B cell (primary cell): ENCODE data around the gene ZBTB34. TPM values are rescaled to one million over a fixed set of nuclear protein-coding genes. Genes with fewer than 3 reads are reported as not detected.

Experiments
- ATAC-seq: fragments of 200-7000 bp; cut with Tn5 transposase; one replicate; pipeline ENCODE4 v1.10.0; 2021; ENCODE audit warnings: low read depth, mild to moderate bottlenecking, moderate number of reproducible peaks, moderate library complexity
- CTCF ChIA-PET: fragments of 350-600 bp; sonication (Branson Sonifier 250); formaldehyde crosslinking; loops from one replicate; lab custom pipeline; 2021; ENCODE audit warnings: antibody characterized with exemption, inconsistent platforms; lab: Charles Lee
- POLR2A ChIA-PET: fragments of 350-600 bp; sonication (Branson Sonifier 250); formaldehyde crosslinking; loops from one replicate; lab custom pipeline; 2021; ENCODE audit warnings: antibody characterized with exemption; lab: Charles Lee
- DNase-seq: peaks from one replicate; pipeline ENCODE4 v3.0.0; 2013
- H2AFZ ChIP-seq: 2 replicates; pipeline ENCODE4 v1.6.1; 2012; ENCODE audit warnings: mild to moderate bottlenecking, low read depth, low read length; ENCODE audit not compliant: insufficient read depth, poor library complexity, severe bottlenecking
- H3K27ac ChIP-seq, 2 donors: 1 replicate in 1 of 2; 2 replicates in 1 of 2; pipeline ENCODE4 v1.5.1; 2012 to 2013; ENCODE audit warnings: low read length in 2 of 2, mild to moderate bottlenecking in 2 of 2, moderate library complexity in 1 of 2
- H3K27me3 ChIP-seq, 4 experiments: fragments of 200-600 bp in 1 of 4; sonication (generic) in 1 of 4; replicated peaks in 1 of 4; 1 replicate in 2 of 4; 2 replicates in 2 of 4; pipeline versions ENCODE4 v1.6.1 to v1.7.0; 2013 to 2016; ENCODE audit warnings: low read length in 3 of 4, mild to moderate bottlenecking in 2 of 4, mixed read lengths in 1 of 4, moderate library complexity in 1 of 4; ENCODE audit not compliant: insufficient read depth in 4 of 4, control insufficient read depth in 3 of 4; ENCODE audit errors: control extremely low read depth in 1 of 4
- H3K36me3 ChIP-seq, 2 experiments: replicated peaks in 1 of 2; 1 replicate in 1 of 2; 2 replicates in 1 of 2; pipeline versions ENCODE4 v1.6.1 to v1.7.1; 2013; ENCODE audit warnings: low read length in 1 of 2; ENCODE audit not compliant: insufficient read depth in 2 of 2, control insufficient read depth in 1 of 2; ENCODE audit errors: control extremely low read depth in 1 of 2, extremely low read depth in 1 of 2
- H3K4me1 ChIP-seq, 2 donors: fragments of 200-600 bp in 1 of 2; sonication (generic) in 1 of 2; 1 replicate in 1 of 2; 2 replicates in 1 of 2; pipeline versions ENCODE4 v1.5.1 to v1.6.1; 2013 to 2017; ENCODE audit warnings: low read length in 2 of 2; ENCODE audit not compliant: control insufficient read depth in 2 of 2, insufficient read depth in 2 of 2
- H3K4me2 ChIP-seq: replicated peaks from 2 replicates; pipeline ENCODE3; 2012; ENCODE audit warnings: mild to moderate bottlenecking, low read depth, low read length; ENCODE audit not compliant: poor library complexity, severe bottlenecking
- H3K4me3 ChIP-seq, 5 experiments: fragments of 200-600 bp in 1 of 5; sonication (generic) in 1 of 5; 1 replicate in 3 of 5; 2 replicates in 2 of 5; pipeline versions ENCODE4 v1.5.1 to v1.7.0; 2011 to 2016; ENCODE audit warnings: low read length in 4 of 5, mild to moderate bottlenecking in 4 of 5, low read depth in 2 of 5, control low read depth in 1 of 5, moderate library complexity in 1 of 5; ENCODE audit not compliant: insufficient read depth in 1 of 5; ENCODE audit errors: control extremely low read depth in 1 of 5, extremely low read depth in 1 of 5
- H3K79me2 ChIP-seq: fragments of 200-600 bp; sonication (generic); one replicate; pipeline ENCODE4 v1.6.0; 2016; ENCODE audit warnings: low read length; ENCODE audit not compliant: control insufficient read depth, insufficient read depth
- H3K9ac ChIP-seq: fragments of 200-600 bp; sonication (generic); 2 replicates; pipeline ENCODE4 v1.6.1; 2017; ENCODE audit warnings: mild to moderate bottlenecking, low read length, moderate library complexity
- H3K9me3 ChIP-seq, 3 donors: one replicate each; pipeline versions ENCODE4 v1.6.1 to v1.7.1; 2013; ENCODE audit warnings: low read length in 2 of 3; ENCODE audit not compliant: control insufficient read depth in 2 of 3, insufficient read depth in 1 of 3; ENCODE audit errors: control extremely low read depth in 1 of 3
- H4K20me1 ChIP-seq: 2 replicates; pipeline ENCODE4 v1.6.0; 2012; ENCODE audit warnings: mild to moderate bottlenecking, low read length; ENCODE audit not compliant: insufficient read depth, control insufficient read depth, poor library complexity, severe bottlenecking
- H3K27ac Mint-ChIP-seq: one replicate; pipeline ENCODE4 v1.8.0; 2021; ENCODE audit warnings: mixed read lengths
- H3K27me3 Mint-ChIP-seq: one replicate; pipeline ENCODE4 v1.8.0; 2021; ENCODE audit warnings: mixed read lengths
- H3K4me1 Mint-ChIP-seq: one replicate; pipeline ENCODE4 v1.8.0; 2021; ENCODE audit warnings: mixed read lengths
- H3K4me3 Mint-ChIP-seq: one replicate; pipeline ENCODE4 v1.8.0; 2021; ENCODE audit warnings: mixed read lengths
- H3K9me3 Mint-ChIP-seq: one replicate; pipeline ENCODE4 v1.8.0; 2022; ENCODE audit warnings: mixed read lengths; ENCODE audit not compliant: insufficient read depth
- CTCF ChIP-seq: fragments of 200-600 bp; IDR thresholded peaks from one replicate; pipeline ENCODE4 v1.8.0; 2022; ENCODE audit warnings: antibody characterized with exemption, mild to moderate bottlenecking
- EZH2 ChIP-seq: IDR thresholded peaks from 2 replicates; pipeline ENCODE4 v1.6.1; 2012; ENCODE audit warnings: borderline replicate concordance, low read depth, mild to moderate bottlenecking, moderate library complexity, low read length; ENCODE audit not compliant: insufficient read depth, poor library complexity, severe bottlenecking
- WGBS: methylation state at CpG from one replicate; pipeline ENCODE4 v1.1.5; 2013; ENCODE audit warnings: missing lambda C conversion rate; ENCODE audit not compliant: insufficient coverage; 5-methylcytosine and 5-hydroxymethylcytosine counted together
- intact Hi-C: fragments of 100-400 bp; cut with micrococcal nuclease; formaldehyde crosslinking; loops from one replicate; pipeline ENCODE4 v1.10.0; 2022
- polyA plus RNA-seq: library from polyadenylated mRNA; depleted of rRNA; stranded (reverse); fragments of >200 nt; gene quantifications from 2 replicates; pipeline ENCODE4 v1.2.3, GENCODE V29; 2012
- total RNA-seq, 2 donors: library from RNA; stranded (reverse); fragments of 120-200 nt in 1 of 2; gene quantifications; 1 replicate in 1 of 2; 2 replicates in 1 of 2; pipeline versions ENCODE4 v1.2.3 to v1.2.4, GENCODE V29; 2013 to 2022

The ZBTB34 gene
- total and polyA plus RNA-seq, 2 donors (not counting 1 experiment from before 2014, with no cell fraction given) = 3.8 to 12.1 TPM

GRCh38 chr9:126830827-126831226, 29.6 kb upstream of the ZBTB34 start:
- no peaks in the 10 kb centered on the region for H3K9me3 Mint-ChIP-seq
- Histone ChIP-seq H3K4me1 (peaks cover 0 to 12% of the 10 kb centered on the region in 2 donors), H3K27me3 (no peaks in the 10 kb centered on the region), H3K9me3 (no peaks in the 10 kb centered on the region), H3K4me2 (no peak overlapping the region), H3K4me3 (no peak overlapping the region), H3K27ac (no peak overlapping the region), H2AFZ (no peak overlapping the region), H3K79me2 (peaks cover 43% of the 10 kb centered on the region), H3K9ac (no peak overlapping the region), H4K20me1 (peaks cover 26% of the 10 kb centered on the region), H3K36me3 (peaks cover 0 to 47% of the 10 kb centered on the region in 2 experiments)
- ChIA-PET POLR2A (no interaction called here), CTCF (no interaction called here)
- DNase-seq (no peak), ATAC-seq (no peak)
- no peak for TF ChIP-seq EZH2
- no peak for TF ChIP-seq CTCF
- peaks cover 25% of the 10 kb centered on the region for H3K4me1 Mint-ChIP-seq
- H3K27ac Mint-ChIP-seq = no peak overlapping the region
- no peak overlapping the region for H3K4me3 Mint-ChIP-seq
- H3K27me3 Mint-ChIP-seq = no peaks in the 10 kb centered on the region
- intact Hi-C loops = no loop called here
- 88% methylated on average over 3 of the region's 3 CpGs for WGBS

GRCh38 chr9:126832440-126832839, 28.0 kb upstream of the ZBTB34 start:
- Histone ChIP-seq H3K4me2 (no peak overlapping the region), H2AFZ (no peak overlapping the region), H4K20me1 (peaks cover 23% of the 10 kb centered on the region), H3K27ac (no peak overlapping the region), H3K36me3 (peaks cover 0 to 39% of the 10 kb centered on the region in 2 experiments), H3K79me2 (peaks cover 40% of the 10 kb centered on the region), H3K4me3 (no peak overlapping the region), H3K9ac (no peak overlapping the region), H3K9me3 (no peaks in the 10 kb centered on the region), H3K4me1 (peaks cover 0 to 12% of the 10 kb centered on the region in 2 donors), H3K27me3 (no peaks in the 10 kb centered on the region)
- no peak overlapping the region for H3K4me3 Mint-ChIP-seq
- ChIA-PET POLR2A (no interaction called here), CTCF (no interaction called here)
- TF ChIP-seq CTCF (no peak), EZH2 (no peak)
- intact Hi-C loops = no loop called here
- DNase-seq (no peak), ATAC-seq (no peak)
- peaks cover 31% of the 10 kb centered on the region for H3K4me1 Mint-ChIP-seq
- H3K27ac Mint-ChIP-seq = no peak overlapping the region
- WGBS = 98% methylated on average over 7 of the region's 9 CpGs
- no peaks in the 10 kb centered on the region for H3K27me3 Mint-ChIP-seq
- no peaks in the 10 kb centered on the region for H3K9me3 Mint-ChIP-seq
